GM18526 (cell line): ENCODE measurements around the gene PSTPIP2.

Source experiments
- POLR2A ChIP-seq: IDR thresholded peaks from 3 replicates; pipeline ENCODE4 v1.6.1; 2011; ENCODE audit not compliant: insufficient read length; ENCODE audit errors: extremely low read depth

The PSTPIP2 gene

DNA sequence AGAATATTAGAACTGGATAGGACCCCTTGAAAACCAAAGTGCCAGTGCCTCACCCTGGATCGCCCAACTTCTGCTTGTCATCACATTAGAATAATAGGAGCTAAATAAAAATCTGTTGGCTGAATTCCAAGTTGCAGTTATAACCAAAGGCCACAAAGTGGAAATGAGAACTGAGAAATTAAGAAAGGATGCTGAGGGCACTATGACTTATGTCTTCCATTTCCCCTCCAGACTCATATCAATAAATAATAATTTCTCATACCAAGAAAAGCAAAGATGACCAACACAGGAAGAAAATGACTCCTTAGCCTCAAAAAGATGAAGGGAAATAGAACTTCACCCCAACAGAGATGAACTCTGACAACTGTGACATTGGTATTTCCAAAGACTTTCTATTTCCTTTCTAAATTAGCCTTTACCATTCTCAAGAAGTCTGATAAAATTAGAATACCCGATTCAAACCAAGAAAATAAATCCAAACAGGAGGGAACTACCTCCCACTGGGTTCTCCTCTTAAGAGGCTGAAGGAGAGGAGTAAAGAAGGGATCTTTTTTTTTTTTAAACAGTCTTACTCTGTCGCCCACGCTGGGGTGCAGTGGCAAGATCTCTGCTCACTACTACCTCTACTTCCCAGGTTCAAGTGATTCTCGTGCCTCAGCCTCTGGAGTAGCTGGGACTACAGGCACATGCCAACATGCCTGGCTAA is 58.4 kb downstream of the PSTPIP2 start:
- TF ChIP-seq POLR2A: no peak

DNA sequence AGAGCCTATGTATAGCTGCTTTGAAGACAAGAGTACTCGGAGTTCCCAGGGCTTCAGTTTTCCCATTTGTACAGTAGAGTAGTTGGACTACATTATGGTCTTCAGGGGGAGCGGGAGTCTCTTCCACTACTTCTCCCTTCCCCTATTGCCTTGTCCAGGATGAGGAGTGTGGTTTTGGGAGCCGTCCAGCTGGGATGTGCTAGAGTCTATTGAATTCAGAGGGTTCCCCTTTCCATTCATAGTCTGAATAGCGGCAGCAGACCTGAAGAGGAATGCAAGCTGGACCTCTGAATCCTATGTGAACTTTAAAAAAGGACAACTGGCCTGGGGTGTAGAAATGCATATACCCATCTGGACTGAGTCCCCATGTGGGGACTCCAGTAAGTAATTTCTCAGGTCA is 61.4 kb downstream of the PSTPIP2 start:
- TF ChIP-seq POLR2A: no peak

DNA sequence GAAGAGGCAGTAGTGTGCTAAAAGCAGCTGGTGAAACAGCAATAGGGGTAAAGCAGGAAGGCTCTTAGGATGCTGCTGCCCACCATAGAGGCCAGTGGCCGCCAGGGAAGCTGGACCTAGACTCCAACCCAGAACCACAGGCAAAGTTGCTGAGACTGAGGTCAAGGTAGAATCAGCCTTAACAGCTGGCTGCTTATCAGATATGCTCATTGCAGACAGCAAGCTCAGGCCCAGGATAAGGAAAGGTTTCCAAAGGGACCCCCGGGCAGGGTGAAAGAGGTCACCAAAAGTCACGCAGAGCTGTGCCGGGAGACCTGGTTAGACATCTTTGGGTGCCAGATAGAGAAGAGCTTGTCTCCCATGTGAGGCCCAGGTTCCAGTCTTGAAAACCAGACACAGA is 62.0 kb downstream of the PSTPIP2 start:
- TF ChIP-seq POLR2A: no peak

DNA sequence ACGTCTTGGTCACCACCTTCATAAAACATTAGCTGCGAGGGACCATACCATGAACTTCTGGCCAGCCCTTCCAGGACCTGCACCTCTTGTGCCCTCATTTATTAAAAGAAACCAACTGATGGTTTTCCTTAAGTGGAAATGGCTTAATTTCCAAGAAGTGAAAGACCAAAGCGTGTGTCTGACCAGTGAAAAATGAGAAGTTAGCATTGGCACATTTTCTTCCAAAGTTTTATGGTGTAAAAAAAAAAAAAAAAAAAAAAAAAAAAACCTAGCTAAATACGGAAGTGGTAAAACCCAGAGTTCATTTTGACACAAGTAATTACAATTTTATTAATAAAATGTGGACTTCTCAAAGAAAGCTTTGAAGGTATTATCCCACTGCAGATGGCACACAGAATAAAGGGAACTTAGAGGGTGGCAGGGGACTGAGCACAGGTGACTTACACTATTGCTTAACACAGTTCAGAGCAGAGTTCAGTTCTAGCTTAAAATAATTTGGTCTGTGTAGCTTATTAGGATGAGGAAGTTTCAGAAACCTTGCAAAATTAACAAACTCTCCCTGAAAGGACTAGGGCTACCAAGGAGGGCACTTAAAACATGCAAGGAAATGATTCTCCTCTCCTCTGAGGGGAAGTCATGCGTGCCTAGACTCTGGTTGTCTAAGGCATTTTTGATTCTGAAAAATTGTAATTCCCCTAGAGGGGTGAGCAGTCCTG is 62.8 kb downstream of the PSTPIP2 start:
- no peak for TF ChIP-seq POLR2A

DNA sequence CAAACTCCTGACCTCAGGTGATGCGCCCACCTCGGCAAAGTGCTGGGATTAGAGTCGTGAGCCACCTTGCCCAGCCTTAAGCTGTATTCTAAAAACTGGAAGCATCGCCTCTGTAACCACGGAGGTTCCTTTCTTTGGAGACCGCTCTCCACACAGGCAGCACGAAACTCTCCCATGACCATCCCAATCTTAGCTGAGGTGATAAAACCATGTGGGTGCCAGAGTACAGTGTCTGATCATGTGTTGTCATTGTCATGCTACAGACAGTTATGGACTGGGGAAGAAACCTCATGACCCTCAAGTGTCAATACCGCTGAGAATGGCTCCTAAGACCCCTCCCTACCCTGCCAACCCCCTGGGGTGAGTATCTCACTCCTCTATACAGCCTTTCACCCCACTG is 63.5 kb downstream of the PSTPIP2 start:
- no peak for TF ChIP-seq POLR2A

DNA sequence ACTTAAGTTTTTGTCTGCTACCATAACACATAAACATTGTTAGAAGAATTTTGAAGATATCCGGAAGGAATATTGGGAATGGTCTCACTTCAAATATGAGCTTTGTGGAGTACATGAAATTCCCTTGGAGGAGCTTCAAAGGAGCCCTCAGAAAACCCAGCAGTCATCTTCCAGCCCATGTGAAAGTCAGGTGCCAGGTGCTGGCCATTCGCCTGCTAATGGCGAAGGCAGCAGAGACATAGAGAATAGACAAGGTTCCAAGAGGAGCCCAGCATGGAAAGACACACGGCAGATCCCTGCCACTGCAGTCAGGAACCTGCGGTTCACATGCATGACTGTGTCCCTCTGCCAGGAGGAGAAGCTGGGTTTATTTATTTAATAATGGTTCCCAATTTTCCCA is 64.9 kb downstream of the PSTPIP2 start:
- no peak for TF ChIP-seq POLR2A

DNA sequence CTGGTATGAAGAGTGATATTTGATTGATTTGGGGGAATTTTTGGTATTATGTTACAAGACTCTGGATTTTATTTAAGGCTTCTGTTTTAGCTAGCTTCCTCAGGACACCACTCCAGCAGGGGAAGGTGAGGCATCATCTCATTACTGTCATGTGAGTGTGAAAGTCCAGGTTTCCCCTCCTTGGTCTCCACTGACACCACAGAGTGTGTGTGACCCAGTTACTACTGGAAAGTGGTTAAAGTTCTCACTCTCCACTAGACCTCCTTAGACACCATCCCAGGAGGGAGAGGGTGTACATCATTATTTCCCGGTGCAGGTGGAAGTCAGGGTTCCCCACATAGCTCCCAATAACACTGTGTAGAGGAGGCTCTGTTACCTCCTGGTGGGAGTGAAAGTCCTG is 69.1 kb downstream of the PSTPIP2 start:
- no peak for TF ChIP-seq POLR2A

DNA sequence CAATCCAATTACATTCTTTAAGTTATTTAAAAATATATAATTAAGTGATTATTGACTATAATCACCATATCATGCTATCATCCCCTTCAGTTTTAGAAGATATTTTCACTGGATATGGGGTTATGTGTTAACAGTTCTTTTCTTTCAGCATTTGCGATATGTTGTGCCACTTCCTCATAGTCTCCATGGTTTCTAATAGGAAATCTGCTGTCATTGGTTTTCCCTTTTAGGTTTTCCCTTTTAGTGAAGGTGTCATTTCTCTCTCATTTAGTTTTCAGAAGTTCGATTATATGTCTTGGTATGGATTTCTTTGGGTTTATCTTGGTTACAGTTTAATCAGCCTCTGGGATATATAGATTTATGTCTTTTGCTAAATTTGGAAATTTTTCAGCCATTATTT is 70.2 kb downstream of the PSTPIP2 start:
- TF ChIP-seq POLR2A: no peak

DNA sequence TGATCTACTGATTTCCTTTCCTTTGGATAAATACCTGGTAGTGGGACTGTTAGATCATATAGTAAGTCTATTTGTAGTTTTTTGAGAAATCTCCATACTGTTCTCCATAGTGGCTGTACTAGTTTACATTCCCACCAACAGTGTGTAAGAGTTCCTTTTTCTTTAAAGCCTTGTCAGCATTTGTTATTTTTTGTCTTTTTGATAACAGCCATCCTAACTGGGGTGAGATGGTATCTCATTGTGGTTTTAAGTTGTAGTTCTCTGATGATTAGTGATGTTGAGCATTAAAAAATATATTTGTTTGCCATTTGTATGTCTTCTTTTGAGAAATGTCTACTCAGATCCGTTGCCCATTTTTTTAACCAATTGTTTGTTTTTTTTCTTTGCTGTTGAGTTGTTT is 71.0 kb downstream of the PSTPIP2 start:
- TF ChIP-seq POLR2A: no peak

DNA sequence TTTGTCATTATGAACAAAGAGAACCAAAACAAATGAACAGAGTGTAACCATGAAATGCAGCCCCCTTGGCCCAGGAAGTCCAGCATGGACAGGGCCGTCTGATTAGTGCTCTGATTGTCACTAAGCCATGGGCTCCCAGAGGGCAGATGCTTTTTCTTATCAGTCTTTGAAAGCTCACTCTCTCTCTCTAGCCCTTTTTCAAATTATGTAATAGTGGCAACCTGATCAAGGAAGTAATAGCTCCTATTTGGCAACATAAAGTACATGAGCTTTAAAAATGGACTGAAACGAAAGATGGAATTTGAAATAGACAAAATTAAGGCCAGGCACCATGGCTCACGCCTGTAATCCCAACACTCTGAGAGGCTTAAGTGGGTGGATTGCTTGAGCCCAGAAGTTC is 72.5 kb downstream of the PSTPIP2 start:
- TF ChIP-seq POLR2A: no peak

DNA sequence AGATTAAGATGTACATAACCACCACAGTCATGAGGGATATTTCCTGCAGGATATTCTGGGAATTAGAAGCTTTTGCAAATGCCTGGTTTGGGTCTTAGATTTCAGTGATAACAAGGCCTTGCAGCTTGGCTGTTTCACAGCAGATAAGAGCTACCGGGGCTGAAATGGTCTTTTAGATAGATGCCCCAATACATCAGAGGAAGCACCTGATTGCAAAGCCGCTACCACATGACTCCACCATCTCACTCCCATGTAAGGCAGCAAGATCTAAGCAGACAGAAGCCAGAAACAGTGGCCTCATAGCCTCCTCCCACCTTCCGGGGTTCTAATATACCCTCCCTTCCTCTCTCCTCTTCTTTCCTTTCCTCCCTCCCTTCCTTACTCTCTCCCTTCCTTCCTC is 73.8 kb downstream of the PSTPIP2 start:
- TF ChIP-seq POLR2A: no peak

DNA sequence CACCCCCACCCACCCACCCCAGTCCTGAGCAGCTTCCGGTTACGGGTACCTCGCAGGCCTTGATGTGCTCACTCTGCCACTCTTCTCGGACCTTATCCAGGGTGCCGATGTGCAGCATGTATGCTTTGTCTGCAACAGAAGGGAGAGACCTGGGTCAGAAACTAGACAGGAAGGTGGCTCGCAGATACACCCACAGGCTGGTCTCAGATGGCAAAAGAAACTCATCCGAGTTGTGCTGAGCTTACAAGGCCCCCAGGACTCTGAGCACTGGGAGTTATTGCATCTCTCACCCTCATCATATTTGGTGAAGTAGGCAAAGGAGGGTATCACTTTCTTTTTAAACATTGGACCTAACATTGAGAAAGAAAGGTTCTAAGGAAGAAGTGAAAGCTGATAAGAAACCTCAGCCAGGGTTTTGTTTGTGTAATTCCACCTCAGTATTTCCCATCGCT is 74.3 kb downstream of the PSTPIP2 start:
- TF ChIP-seq POLR2A: no peak

DNA sequence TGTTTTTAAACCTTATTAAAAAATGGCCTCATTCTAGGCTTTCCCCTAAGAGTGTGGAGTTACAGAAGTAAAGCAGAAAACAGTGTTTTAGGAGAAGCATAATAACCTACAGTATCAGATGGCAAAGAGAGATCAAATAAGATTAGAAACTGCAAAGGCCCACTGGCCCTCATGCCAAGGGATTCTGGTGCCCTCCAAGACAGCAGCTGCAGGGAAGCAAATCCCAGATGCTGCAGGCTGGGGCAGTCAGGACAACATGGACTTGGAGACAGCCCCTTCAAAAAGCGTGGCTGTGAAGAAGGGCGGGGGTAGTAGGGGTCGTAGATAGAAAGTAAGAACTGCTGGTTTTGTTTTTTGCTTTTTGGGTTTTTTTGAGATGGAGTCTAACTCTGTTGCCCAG is 76.6 kb downstream of the PSTPIP2 start:
- TF ChIP-seq POLR2A: no peak

DNA sequence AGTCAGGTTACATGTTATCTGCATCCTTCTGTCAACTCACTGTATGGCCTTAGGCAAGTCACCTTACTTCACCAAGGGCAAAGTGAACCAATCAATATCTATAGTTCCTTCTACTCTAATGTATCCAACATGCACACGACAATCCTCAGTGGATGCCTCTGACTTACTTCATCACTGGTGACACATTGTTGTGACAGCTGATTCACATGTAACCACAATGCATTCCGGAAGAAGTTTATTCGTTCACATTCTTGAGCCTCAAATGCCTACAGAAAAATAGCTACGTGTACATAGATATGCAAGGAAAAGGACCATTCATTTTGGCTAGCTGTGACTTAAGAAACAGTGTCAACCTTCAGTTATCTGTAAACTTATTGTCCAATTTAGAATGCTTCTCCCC is 78.6 kb downstream of the PSTPIP2 start:
- no peak for TF ChIP-seq POLR2A

DNA sequence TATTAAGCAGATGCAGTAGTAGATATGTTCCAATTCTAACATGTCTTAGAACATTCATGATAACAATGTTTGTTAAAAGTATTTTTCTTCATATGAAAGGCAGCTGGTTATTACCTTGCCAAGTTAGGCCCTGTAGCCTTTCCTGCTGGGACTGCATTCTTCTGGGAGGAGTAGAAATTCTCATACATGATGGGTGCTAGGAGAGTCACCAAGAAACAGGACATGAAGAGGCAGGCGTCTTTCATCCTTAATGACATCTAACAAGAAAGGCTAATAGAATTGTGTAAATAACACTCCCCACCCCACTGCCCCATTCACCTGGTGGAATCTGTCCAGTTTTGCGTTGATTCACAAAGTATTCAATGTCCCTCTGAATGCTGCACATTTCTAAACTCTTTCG is 80.3 kb downstream of the PSTPIP2 start:
- TF ChIP-seq POLR2A: no peak

DNA sequence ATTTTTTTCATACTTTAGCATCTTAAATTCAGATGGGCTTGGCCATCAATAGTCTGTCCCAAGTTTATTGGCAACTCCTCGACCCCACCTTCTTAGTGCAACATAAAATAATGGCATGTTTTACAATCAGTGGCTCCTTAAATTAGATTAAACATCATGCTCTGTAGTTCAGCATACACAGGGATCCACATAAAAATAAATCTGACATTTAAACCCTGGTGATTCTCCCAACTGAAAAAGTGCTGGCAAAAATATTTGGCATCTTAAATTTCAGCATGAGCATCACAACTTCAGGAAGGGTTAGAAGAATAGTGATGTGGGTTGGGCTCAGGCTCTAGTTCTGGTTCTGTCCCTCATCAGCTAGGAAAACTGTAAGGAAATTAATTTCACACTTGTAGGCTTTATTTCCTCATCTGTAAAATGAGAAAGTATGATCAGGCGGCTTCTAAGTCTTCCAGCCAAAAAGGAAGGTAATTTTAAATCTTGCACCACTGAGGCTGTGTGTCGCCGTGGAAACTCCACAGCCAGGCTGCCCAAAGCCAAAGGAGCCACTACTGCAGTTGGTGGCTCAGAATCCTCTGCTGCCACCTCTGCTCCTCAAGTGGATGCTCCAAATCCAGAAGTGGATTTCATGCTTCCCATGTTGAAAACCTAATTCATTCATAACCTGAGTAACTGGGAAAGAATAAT is 87.4 kb downstream of the PSTPIP2 start:
- TF ChIP-seq POLR2A: no peak

DNA sequence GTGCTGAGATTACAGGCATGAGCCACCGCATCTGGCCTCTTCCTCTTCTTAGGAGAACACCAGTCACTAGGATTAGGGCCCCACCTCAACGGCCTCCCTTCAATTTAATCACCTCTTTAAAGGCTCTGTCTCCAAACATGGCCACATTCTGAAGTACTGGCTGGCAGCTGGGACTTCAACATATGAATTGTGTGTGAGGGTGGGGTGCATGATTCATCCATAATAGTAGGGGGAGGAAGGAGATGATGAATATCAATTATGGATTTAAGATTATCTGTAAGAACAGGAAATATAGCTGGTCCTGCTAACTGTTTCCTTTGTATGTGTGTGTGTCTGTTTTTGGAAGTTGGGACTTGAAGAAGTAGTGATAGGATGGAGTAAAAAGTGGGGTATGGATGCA is 90.2 kb downstream of the PSTPIP2 start:
- no peak for TF ChIP-seq POLR2A

DNA sequence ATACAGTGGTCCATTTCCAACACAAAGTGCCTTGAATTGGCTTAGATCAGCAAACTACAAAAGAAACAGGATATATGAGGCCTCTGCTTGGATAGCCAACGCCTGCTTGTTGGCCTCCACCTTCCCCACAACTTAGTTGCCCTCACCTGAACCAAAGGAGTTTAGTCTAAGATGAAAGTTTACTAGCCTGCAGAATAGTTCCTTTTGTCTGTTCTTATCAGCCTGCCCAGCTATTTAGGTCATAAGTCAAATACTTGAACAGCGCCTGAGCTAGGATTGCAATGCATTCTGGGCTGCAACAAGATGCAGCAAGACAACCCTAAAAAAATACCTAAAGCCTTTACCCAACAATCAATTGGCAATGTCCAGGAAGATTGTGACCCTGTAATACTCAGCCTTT is 91.8 kb downstream of the PSTPIP2 start:
- TF ChIP-seq POLR2A: no peak
